Measurements from ENCODE around the gene COL26A1.
"Not testable (repeated sequence)": the region's sequence is repeated elsewhere in the genome, so short reads cannot be mapped to it uniquely, and the experiment has no call there.

Gene COL26A1

DNA sequence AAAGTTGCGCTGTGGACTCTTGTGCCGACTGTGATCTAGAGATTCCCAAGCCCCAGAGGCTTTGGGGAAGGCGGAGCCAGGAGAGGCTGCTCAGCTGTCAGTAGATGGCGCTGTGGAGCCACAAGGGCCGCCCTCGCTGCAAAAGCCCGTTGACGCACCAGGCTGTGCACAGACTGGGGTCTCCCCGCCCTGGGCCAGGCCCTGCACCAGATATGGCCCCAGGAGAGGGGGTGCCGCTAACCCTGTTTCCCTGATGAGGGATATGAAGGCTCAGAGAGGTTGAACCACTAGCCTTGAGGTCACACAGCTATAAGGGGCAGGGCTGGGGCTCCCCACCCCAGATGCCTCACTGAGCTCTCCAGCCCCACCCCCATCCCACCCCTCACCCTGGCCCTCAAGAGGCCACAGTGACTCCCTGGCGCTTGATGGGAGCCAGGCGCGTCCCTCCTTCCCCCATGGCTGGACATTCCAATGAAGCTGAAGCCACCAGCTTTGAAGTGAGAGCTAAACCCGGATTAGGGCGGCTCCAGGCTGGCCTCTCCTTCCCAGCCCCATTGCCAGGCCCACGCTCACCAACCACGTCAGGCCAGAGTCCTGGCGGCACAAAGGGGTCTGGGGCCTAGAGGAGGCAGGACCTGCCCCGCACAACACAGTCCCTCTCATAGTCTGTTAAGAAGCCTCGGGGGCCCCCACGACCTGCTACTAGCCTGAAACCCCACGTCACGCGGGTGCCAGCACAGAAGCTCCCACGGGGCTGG, 240.0 kb downstream of the COL26A1 start:
- peak; percentile 75 for DNase-seq

DNA sequence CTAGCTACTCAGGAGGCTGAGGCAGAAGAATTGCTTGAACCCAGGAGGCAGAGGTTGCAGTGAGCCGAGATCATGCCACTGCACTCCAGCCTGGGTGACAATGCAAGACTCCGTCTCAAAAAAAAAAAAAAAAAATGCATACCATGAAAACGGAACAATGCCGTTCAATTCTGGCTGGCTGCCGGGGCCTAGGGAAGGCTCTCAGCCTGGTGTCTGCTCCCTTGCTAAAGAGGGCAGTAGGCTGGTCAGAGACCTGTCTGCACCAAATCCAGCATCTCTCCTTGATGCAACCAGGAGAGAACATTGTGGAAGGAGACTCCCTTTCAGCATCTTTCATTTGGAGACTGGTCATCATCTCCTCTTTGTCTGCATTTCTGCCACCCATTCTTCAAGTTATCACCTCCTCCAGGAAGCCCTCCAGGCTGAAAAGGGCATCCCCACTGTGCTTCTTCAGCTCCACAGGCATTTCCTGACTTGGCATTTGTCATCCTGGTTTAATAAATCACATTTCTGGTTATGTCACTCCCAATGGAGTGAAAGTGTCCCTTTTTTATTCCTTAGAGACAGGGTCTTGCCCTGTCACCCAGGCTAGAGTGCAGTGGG, 241.8 kb downstream of the COL26A1 start:
- no peak for DNase-seq

- DNase-seq = not testable (repeated sequence)
Measured at GRCh38 chr7:101604934-101605332, 242.3 kb downstream of the COL26A1 start.

DNA sequence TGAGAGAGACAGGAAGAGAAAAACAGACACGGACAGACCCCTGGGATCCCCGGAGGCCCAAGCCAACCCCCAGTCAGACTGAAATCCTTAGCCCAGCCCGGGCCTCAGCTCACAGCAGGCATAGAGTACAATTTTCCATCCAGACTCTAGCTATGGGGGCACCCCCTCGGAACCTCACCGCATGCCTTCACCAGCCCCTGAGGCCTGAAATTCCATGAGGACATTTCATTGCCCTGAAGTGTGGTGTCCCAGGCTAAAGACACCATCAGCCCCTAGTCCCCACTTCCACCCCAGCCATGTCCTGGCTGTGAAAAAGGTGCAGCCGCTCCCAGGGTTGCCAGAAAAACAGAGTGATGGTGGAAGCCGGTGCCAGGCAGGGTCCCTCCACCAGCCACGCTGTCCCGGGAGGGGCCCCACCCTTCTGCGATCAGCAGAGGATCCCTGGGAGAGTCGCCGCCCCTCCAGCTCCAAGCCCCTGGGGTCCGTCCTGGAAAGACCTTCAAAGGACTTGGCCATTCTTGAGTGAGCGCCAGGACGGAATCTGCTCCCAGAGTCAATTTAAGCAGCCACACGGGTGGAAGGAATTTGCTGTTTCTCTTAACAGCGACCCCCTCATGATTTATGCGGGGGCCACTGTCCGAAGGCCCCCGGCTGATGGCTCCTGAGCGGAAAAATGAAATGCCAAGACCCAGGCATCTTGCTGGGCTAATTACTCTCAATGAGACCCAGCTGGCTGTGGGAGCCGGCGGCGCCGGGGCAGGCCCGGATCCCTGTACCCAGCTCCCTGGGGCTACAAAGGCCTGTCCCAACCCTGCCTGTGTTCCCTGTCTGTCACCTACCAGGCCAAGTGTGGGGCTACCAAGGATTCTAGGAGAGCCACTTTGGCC, 243.2 kb downstream of the COL26A1 start:
- no peak for DNase-seq

DNA sequence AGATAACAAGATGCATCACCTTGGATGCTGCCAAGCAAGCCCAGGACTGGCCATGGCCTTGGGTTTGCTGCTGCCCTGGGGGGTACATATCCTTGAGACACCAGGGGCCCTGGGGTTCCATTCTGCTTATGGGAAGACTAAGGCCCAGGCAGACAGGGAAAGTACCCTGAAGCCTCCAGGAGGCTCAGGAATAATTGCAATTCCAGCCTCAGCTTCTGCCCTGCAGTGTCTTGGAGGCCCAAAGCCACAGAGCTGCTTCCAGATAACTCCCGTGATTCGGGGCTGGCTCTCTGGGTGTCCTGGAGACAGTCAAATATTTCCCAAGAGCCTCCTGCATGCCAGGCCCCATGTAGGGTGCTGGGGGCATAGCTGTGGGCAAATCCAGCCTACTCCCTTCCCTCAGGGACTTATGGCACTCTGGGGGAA, 243.8 kb downstream of the COL26A1 start:
- DNase-seq = no peak

All from CD4-positive, alpha-beta T cell treated with Interleukin-17A for 4 hours (primary cell).